HCT116 (cell line): ENCODE measurements around the gene CORO7. TPM values are rescaled to one million over a fixed set of nuclear protein-coding genes. Genes with fewer than 3 reads are reported as not detected.

Source experiments
- ATAC-seq: fragments of 200-7000 bp; cut with Tn5 transposase; 2 replicates; pipeline ENCODE4 v1.9.1; 2020; ENCODE audit warnings: mild to moderate bottlenecking, moderate library complexity
- BruUV-seq: library from RNA; stranded (reverse); fragments of 400-500 nt; replicated peaks from 2 replicates; lab custom pipeline; 2021; lab: Mats Ljungman, UMichigan
- CTCF ChIA-PET: fragments of 300-600 bp; sonication (Branson Sonifier 250); formaldehyde crosslinking; loops from one replicate; lab custom pipeline; 2021; ENCODE audit warnings: antibody characterized with exemption; lab: Charles Lee
- POLR2A ChIA-PET: fragments of 300-600, 350-600 bp; sonication (Branson Sonifier 250); formaldehyde crosslinking; loops from one replicate; lab custom pipeline; 2021; ENCODE audit warnings: antibody characterized with exemption; lab: Charles Lee
- RAD21 ChIA-PET, 2 experiments: fragments of 300-600 bp; sonication (Branson Sonifier 250); formaldehyde crosslinking; loops; one replicate each; lab custom pipeline; 2023; ENCODE audit warnings: low total read pairs in 2 of 2; ENCODE audit not compliant: uncharacterized antibody in 2 of 2, unreplicated experiment in 2 of 2, low non-redundant PET in 1 of 2; lab: Charles Lee
- DNase-seq: peaks from one replicate; pipeline ENCODE4 v3.0.0-alpha.2; 2010; ENCODE audit warnings: low read depth, low spot score
- H2AFZ ChIP-seq: fragments of 200-600 bp; shearing (Covaris generic), sonication (generic); 2 replicates; pipeline ENCODE4 v1.6.1; 2017; ENCODE audit warnings: low read depth, mixed run types, mixed read lengths, antibody characterized with exemption, low read length; ENCODE audit not compliant: poor library complexity, severe bottlenecking
- H3K27ac ChIP-seq: 2 replicates; pipeline ENCODE4 v1.5.1; 2012; ENCODE audit warnings: low read depth, low read length
- H3K27me3 ChIP-seq: fragments of 200-600 bp; sonication (generic); 2 replicates; pipeline ENCODE4 v1.6.1; 2016; ENCODE audit warnings: mixed run types, low read length, mixed read lengths; ENCODE audit not compliant: insufficient read depth
- H3K36me3 ChIP-seq, 2 experiments: fragments of 200-500 bp in 1 of 2; fragments of 200-600 bp in 1 of 2; sonication (Bioruptor generic) in 1 of 2; sonication (generic) in 1 of 2; 2 replicates each; pipeline versions ENCODE4 v1.5.1 to v1.6.1; 2014 to 2016; ENCODE audit warnings: low read length in 2 of 2, inconsistent platforms in 1 of 2, mixed read lengths in 1 of 2, mixed run types in 1 of 2; ENCODE audit not compliant: insufficient read depth in 2 of 2, control insufficient read depth in 1 of 2
- H3K4me1 ChIP-seq, 2 experiments: fragments of 200-600 bp in 1 of 2; sonication (generic) in 1 of 2; 2 replicates each; pipeline versions ENCODE4 v1.5.1 to v1.6.1; 2012 to 2017; ENCODE audit warnings: low read length in 2 of 2, inconsistent platforms in 1 of 2, mild to moderate bottlenecking in 1 of 2, mixed read lengths in 1 of 2, mixed run types in 1 of 2, moderate library complexity in 1 of 2; ENCODE audit not compliant: insufficient read depth in 2 of 2, control insufficient read depth in 1 of 2
- H3K4me2 ChIP-seq: fragments of 200-600 bp; sonication (generic); 2 replicates; pipeline ENCODE4 v1.6.1; 2017; ENCODE audit warnings: mixed run types, low read length, mixed read lengths
- H3K4me3 ChIP-seq, 2 experiments: fragments of 200-600 bp in 1 of 2; sonication (generic) in 1 of 2; replicated peaks in 1 of 2; 2 replicates each; pipeline ENCODE4 v1.5.1; 2011 to 2016; ENCODE audit warnings: low read length in 2 of 2, control low read depth in 1 of 2, low read depth in 1 of 2, mild to moderate bottlenecking in 1 of 2, mixed read lengths in 1 of 2, mixed run types in 1 of 2
- H3K79me2 ChIP-seq: fragments of 200-600 bp; sonication (generic); 2 replicates; pipeline ENCODE4 v1.6.1; 2017; ENCODE audit warnings: mild to moderate bottlenecking, mixed run types, low read length, moderate library complexity, mixed read lengths; ENCODE audit not compliant: insufficient read depth
- H3K9ac ChIP-seq: fragments of 200-600 bp; sonication (generic); 2 replicates; pipeline ENCODE4 v1.6.1; 2016; ENCODE audit warnings: low read length, mixed read lengths
- H3K9me2 ChIP-seq: fragments of 200-600 bp; sonication (generic), shearing (Covaris generic); 2 replicates; pipeline ENCODE4 v1.6.1; 2017; ENCODE audit warnings: mixed run types, mild to moderate bottlenecking, moderate library complexity; ENCODE audit not compliant: insufficient read depth
- H3K9me3 ChIP-seq, 2 experiments: fragments of 200-500 bp in 1 of 2; fragments of 200-600 bp in 1 of 2; sonication (Bioruptor generic) in 1 of 2; sonication (generic) in 1 of 2; 2 replicates each; pipeline ENCODE4 v1.6.1; 2014 to 2017; ENCODE audit warnings: low read length in 2 of 2, mixed read lengths in 2 of 2, inconsistent platforms in 1 of 2, low read depth in 1 of 2, mild to moderate bottlenecking in 1 of 2, mixed run types in 1 of 2, moderate library complexity in 1 of 2; ENCODE audit not compliant: control insufficient read depth in 1 of 2, insufficient read depth in 1 of 2
- H4K20me1 ChIP-seq: fragments of 200-600 bp; sonication (generic), shearing (Covaris generic); 2 replicates; pipeline ENCODE4 v1.6.1; 2017; ENCODE audit warnings: mixed run types, mild to moderate bottlenecking, moderate library complexity; ENCODE audit not compliant: insufficient read depth
- CBX3 ChIP-seq: IDR thresholded peaks from 2 replicates; pipeline ENCODE4 v1.6.1; 2012; ENCODE audit warnings: low read depth
- EGR1 ChIP-seq: IDR thresholded peaks from 2 replicates; pipeline ENCODE4 v1.6.1; 2012; ENCODE audit warnings: low read depth
- FOSL1 ChIP-seq: IDR thresholded peaks from 2 replicates; pipeline ENCODE4 v1.6.1; 2012; ENCODE audit warnings: low read depth
- POLR2AphosphoS5 ChIP-seq: IDR thresholded peaks from 2 replicates; pipeline ENCODE4 v1.6.1; 2011; ENCODE audit warnings: mild to moderate bottlenecking, low read depth, low read length, moderate library complexity
- RAD21 ChIP-seq: IDR thresholded peaks from 2 replicates; pipeline ENCODE4 v1.6.1; 2012; ENCODE audit warnings: low read depth, mild to moderate bottlenecking
- SIN3A ChIP-seq: IDR thresholded peaks from 2 replicates; pipeline ENCODE4 v1.6.1; 2012; ENCODE audit warnings: low read depth
- SRF ChIP-seq: IDR thresholded peaks from 2 replicates; pipeline ENCODE4 v1.6.1; 2012; ENCODE audit warnings: low read depth
- TCF7L2 ChIP-seq: IDR thresholded peaks from 2 replicates; pipeline ENCODE4 v1.7.0; 2011; ENCODE audit warnings: borderline replicate concordance, inconsistent platforms; ENCODE audit not compliant: insufficient read depth, insufficient read length; ENCODE audit errors: extremely low read depth
- ZNF274 ChIP-seq: fragments of 200-500 bp; sonication (Bioruptor generic); IDR thresholded peaks from 2 replicates; pipeline ENCODE4 v1.6.1; 2014; ENCODE audit warnings: mild to moderate bottlenecking, low read depth, low read length, inconsistent platforms
- intact Hi-C: fragments of 100-400 bp; cut with micrococcal nuclease; formaldehyde crosslinking; loops from 2 replicates; pipeline ENCODE4 v1.10.0; 2022
- total RNA-seq: library from RNA; stranded (reverse); gene quantifications from one replicate; pipeline ENCODE4 v1.2.1, GENCODE V29; 2021; ENCODE audit not compliant: unreplicated experiment
- TF ChIP-seq, protein P1 (sequence below): IDR thresholded peaks from 2 replicates; pipeline ENCODE4 v1.6.1; 2012; ENCODE audit warnings: low read depth

Gene CORO7
- total RNA-seq, 1 experiment from 2014 or later = 21.3 TPM

DNA sequence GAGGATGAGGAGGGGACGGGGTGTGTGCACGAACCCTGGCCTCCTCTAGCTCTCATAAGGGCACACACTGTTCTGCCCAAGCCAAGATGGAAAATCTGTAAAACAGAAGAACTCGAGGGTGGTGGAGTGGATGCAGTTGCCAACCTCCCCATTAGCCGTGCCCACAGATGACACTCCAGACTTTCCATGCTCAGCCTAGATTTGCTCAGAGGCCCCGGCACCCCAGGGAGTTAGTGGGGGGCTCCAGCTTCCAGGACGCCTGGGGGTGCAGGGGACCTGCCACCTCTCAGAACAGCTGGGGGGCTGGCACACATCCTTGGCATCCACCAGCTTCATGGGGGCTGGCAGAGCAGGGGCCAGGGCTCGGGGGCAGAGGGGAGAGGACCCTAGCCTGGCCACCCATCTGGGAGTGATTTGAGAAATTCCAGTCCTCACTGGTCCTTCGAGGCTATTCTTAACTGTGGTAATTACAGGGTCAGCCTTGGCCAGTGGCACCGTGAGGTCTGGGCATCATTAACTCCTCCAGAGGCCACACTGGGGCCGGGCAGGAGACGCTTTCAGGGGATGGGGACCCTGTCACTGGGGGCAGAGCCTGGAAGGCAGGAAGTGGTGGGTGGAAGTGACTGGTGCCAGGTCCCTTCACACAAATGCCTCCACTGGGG lies 30.5 kb downstream of the CORO7 start (continued):
- TF ChIP-seq, protein P1, sequence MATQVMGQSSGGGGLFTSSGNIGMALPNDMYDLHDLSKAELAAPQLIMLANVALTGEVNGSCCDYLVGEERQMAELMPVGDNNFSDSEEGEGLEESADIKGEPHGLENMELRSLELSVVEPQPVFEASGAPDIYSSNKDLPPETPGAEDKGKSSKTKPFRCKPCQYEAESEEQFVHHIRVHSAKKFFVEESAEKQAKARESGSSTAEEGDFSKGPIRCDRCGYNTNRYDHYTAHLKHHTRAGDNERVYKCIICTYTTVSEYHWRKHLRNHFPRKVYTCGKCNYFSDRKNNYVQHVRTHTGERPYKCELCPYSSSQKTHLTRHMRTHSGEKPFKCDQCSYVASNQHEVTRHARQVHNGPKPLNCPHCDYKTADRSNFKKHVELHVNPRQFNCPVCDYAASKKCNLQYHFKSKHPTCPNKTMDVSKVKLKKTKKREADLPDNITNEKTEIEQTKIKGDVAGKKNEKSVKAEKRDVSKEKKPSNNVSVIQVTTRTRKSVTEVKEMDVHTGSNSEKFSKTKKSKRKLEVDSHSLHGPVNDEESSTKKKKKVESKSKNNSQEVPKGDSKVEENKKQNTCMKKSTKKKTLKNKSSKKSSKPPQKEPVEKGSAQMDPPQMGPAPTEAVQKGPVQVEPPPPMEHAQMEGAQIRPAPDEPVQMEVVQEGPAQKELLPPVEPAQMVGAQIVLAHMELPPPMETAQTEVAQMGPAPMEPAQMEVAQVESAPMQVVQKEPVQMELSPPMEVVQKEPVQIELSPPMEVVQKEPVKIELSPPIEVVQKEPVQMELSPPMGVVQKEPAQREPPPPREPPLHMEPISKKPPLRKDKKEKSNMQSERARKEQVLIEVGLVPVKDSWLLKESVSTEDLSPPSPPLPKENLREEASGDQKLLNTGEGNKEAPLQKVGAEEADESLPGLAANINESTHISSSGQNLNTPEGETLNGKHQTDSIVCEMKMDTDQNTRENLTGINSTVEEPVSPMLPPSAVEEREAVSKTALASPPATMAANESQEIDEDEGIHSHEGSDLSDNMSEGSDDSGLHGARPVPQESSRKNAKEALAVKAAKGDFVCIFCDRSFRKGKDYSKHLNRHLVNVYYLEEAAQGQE = no peak
- TF ChIP-seq SIN3A (no peak), POLR2AphosphoS5 (no peak), SRF (no peak), ZNF274 (no peak), CBX3 (no peak), FOSL1 (no peak), TCF7L2 (no peak), EGR1 (no peak)

DNA sequence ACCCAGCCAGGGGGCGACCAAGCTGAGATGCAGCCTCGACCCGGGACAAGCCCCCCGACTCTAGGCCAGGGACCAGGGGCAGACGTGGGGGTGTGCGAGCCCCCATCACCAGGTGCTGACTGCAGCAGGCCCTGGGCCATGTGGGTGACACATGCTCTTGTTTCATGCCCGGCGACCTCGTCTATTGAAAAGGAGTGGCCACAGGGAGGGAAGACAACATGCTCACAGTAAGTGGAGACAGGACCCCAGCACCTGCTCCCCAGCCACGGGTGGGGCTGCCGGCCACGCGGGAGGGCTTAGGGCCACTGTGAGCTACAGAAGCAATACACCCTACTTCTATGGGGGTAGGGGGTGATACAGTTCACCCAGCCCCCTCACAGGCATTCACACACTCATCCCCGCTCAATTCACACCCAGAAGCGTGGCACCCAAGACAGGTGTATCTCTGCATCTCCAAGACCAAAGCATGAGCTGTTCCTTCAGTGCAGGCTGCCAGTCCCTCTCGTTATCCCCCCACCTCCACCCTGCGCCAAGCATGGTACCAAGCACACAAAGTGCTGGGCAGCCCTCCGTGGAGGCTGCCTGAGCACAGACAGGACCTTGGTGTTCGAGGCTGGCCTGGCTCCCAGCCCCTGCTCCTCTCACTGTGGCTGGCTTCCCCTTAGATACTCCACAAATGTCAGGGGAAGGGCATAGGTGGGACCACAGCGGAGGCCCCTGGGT lies 31.2 kb downstream of the CORO7 start:
- Histone ChIP-seq H3K4me3 (no peak overlapping the region), H2AFZ (no peak overlapping the region), H3K36me3 (no peaks in the 10 kb centered on the region), H4K20me1 (no peaks in the 10 kb centered on the region), H3K27ac (no peak overlapping the region), H3K9me3 (no peaks in the 10 kb centered on the region), H3K4me1 (peaks cover 0 to 3% of the 10 kb centered on the region in 2 experiments; a peak in 1 of 4 replicates), H3K79me2 (no peaks in the 10 kb centered on the region), H3K27me3 (no peaks in the 10 kb centered on the region), H3K9me2 (no peaks in the 10 kb centered on the region), H3K4me2 (no peak overlapping the region), H3K9ac (no peak overlapping the region)
- RAD21 ChIA-PET = no interaction called here
- no peak for TF ChIP-seq RAD21
- POLR2A ChIA-PET = no interaction called here
- no peak for ATAC-seq
- CTCF ChIA-PET = interaction anchor here (1.7 kb wide), 1 partner anchor 18 kb away, joined by 3 read pairs; no protein-coding TSS in a partner anchor
- DNase-seq = no peak
- intact Hi-C loops = no loop called here
- BruUV-seq = no TSS peak
